Astrocyte (in vitro differentiated cells and primary cell): ENCODE measurements around the gene TAF6.

Source experiments
- CTCF ChIP-seq: IDR thresholded peaks from 2 replicates; pipeline ENCODE4 v1.5.1; 2011; ENCODE audit warnings: low read depth, mild to moderate bottlenecking, inconsistent platforms, low read length, moderate library complexity; ENCODE audit not compliant: insufficient read depth
- EZH2 ChIP-seq: IDR thresholded peaks from 2 replicates; pipeline ENCODE4 v1.6.1; 2012; ENCODE audit warnings: mild to moderate bottlenecking, low read length, inconsistent platforms; ENCODE audit not compliant: insufficient read depth

- TF ChIP-seq CTCF (no peak), EZH2 (no peak)
These were observed 32.0 kb downstream of the TAF6 start for GRCh38 chr7:100087055-100087750.
